Astrocyte (in vitro differentiated cells and primary cell): ENCODE measurements around the gene SCGB1A1. TPM values are rescaled to one million over a fixed set of nuclear protein-coding genes. Genes with fewer than 3 reads are reported as not detected.

Source experiments
- DNase-seq: peaks from one replicate; pipeline ENCODE4 v3.0.0-alpha.2; 2010; ENCODE audit warnings: low read depth
- FAIRE-seq: peaks from 2 replicates; lab custom pipeline; 2011; peaks lifted over from hg19 to GRCh38; lab: Jason Lieb, UNC
- H2AFZ ChIP-seq: 2 replicates; pipeline ENCODE4 v1.6.0; 2012; ENCODE audit warnings: low read depth, low read length, inconsistent platforms
- H3K27ac ChIP-seq: 2 replicates; pipeline ENCODE4 v1.5.1; 2011; ENCODE audit warnings: low read depth, low read length, inconsistent platforms
- H3K27me3 ChIP-seq: 2 replicates; pipeline ENCODE4 v1.6.0; 2011; ENCODE audit warnings: low read length, inconsistent platforms; ENCODE audit not compliant: insufficient read depth
- H3K36me3 ChIP-seq: 2 replicates; pipeline ENCODE4 v1.5.1; 2011; ENCODE audit warnings: low read length, inconsistent platforms; ENCODE audit not compliant: insufficient read depth
- H3K4me1 ChIP-seq: 2 replicates; pipeline ENCODE4 v1.5.1; 2011; ENCODE audit warnings: low read length, inconsistent platforms; ENCODE audit not compliant: insufficient read depth
- H3K4me2 ChIP-seq: 2 replicates; pipeline ENCODE4 v1.6.0; 2012; ENCODE audit warnings: low read length, inconsistent platforms
- H3K4me3 ChIP-seq: 2 replicates; pipeline ENCODE4 v1.5.1; 2011; ENCODE audit warnings: low read depth, mild to moderate bottlenecking, low read length, inconsistent platforms; ENCODE audit not compliant: insufficient read depth
- H3K79me2 ChIP-seq: 2 replicates; pipeline ENCODE4 v1.6.0; 2012; ENCODE audit warnings: mild to moderate bottlenecking, low read length, inconsistent platforms; ENCODE audit not compliant: insufficient read depth
- H3K9ac ChIP-seq: 2 replicates; pipeline ENCODE4 v1.6.0; 2012; ENCODE audit warnings: mild to moderate bottlenecking, low read length, inconsistent platforms
- H3K9me3 ChIP-seq: 2 replicates; pipeline ENCODE4 v1.5.1; 2012; ENCODE audit warnings: low read depth, mild to moderate bottlenecking, low read length, inconsistent platforms; ENCODE audit not compliant: insufficient read depth
- H4K20me1 ChIP-seq: 2 replicates; pipeline ENCODE4 v1.6.0; 2012; ENCODE audit warnings: low read length, inconsistent platforms; ENCODE audit not compliant: insufficient read depth
- H3K27ac Mint-ChIP-seq: one replicate; pipeline ENCODE4 v1.8.0; 2021; ENCODE audit warnings: mild to moderate bottlenecking, mixed read lengths; ENCODE audit not compliant: unreplicated experiment
- H3K27me3 Mint-ChIP-seq: one replicate; pipeline ENCODE4 v1.8.0; 2021; ENCODE audit warnings: low read depth, mixed read lengths; ENCODE audit not compliant: unreplicated experiment
- H3K36me3 Mint-ChIP-seq: one replicate; pipeline ENCODE4 v1.8.0; 2021; ENCODE audit warnings: low read depth, mixed read lengths; ENCODE audit not compliant: unreplicated experiment
- H3K4me1 Mint-ChIP-seq: one replicate; pipeline ENCODE4 v1.8.0; 2021; ENCODE audit warnings: low read depth, mixed read lengths; ENCODE audit not compliant: unreplicated experiment
- H3K4me3 Mint-ChIP-seq: one replicate; pipeline ENCODE4 v1.8.0; 2021; ENCODE audit warnings: mild to moderate bottlenecking, moderate library complexity, mixed read lengths; ENCODE audit not compliant: unreplicated experiment
- H3K9me3 Mint-ChIP-seq: one replicate; pipeline ENCODE4 v1.8.0; 2021; ENCODE audit warnings: mild to moderate bottlenecking, mixed read lengths; ENCODE audit not compliant: unreplicated experiment
- CTCF ChIP-seq: IDR thresholded peaks from 2 replicates; pipeline ENCODE4 v1.5.1; 2011; ENCODE audit warnings: low read depth, mild to moderate bottlenecking, inconsistent platforms, low read length, moderate library complexity; ENCODE audit not compliant: insufficient read depth
- EZH2 ChIP-seq: IDR thresholded peaks from 2 replicates; pipeline ENCODE4 v1.6.1; 2012; ENCODE audit warnings: mild to moderate bottlenecking, low read length, inconsistent platforms; ENCODE audit not compliant: insufficient read depth
- total RNA-seq: library from RNA; stranded (reverse); gene quantifications from 2 replicates; pipeline ENCODE4 v1.2.1, GENCODE V29; 2021

SCGB1A1 gene
- total RNA-seq, 1 donor from 2014 or later: not detected

- no peaks in the 10 kb centered on the region for H3K9me3 ChIP-seq
- no peak overlapping the region for H3K4me2 ChIP-seq
- Mint-ChIP-seq H3K4me3 (no peak overlapping the region), H3K36me3 (no peaks in the 10 kb centered on the region), H3K27ac (no peak overlapping the region), H3K27me3 (peaks cover 40% of the 10 kb centered on the region), H3K4me1 (peaks cover 3% of the 10 kb centered on the region), H3K9me3 (peaks cover 1% of the 10 kb centered on the region)
- no peaks in the 10 kb centered on the region for H3K36me3 ChIP-seq
- no peak overlapping the region for H2AFZ ChIP-seq
- peaks cover 3% of the 10 kb centered on the region for H3K27me3 ChIP-seq
- H4K20me1 ChIP-seq: no peaks in the 10 kb centered on the region
- H3K9ac ChIP-seq: no peak overlapping the region
- DNase-seq (no peak), FAIRE-seq (no peak)
- TF ChIP-seq CTCF (no peak), EZH2 (no peak)
- H3K79me2 ChIP-seq: no peaks in the 10 kb centered on the region
- H3K4me3 ChIP-seq: no peak overlapping the region
- H3K4me1 ChIP-seq: no peaks in the 10 kb centered on the region
- H3K27ac ChIP-seq: no peak overlapping the region
Measured at GRCh38 chr11:62420882-62421281, 2.0 kb downstream of the SCGB1A1 start.

- Mint-ChIP-seq H3K4me3 (no peak overlapping the region), H3K27me3 (peaks cover 40% of the 10 kb centered on the region), H3K27ac (no peak overlapping the region), H3K4me1 (peaks cover 11% of the 10 kb centered on the region), H3K9me3 (peaks cover 1% of the 10 kb centered on the region), H3K36me3 (no peaks in the 10 kb centered on the region)
- Histone ChIP-seq H3K27ac (no peak overlapping the region), H3K9me3 (no peaks in the 10 kb centered on the region), H3K9ac (no peak overlapping the region), H3K4me2 (no peak overlapping the region), H3K4me3 (no peak overlapping the region), H3K36me3 (no peaks in the 10 kb centered on the region), H3K4me1 (peaks cover 11% of the 10 kb centered on the region), H3K27me3 (peaks cover 3% of the 10 kb centered on the region), H4K20me1 (no peaks in the 10 kb centered on the region), H2AFZ (no peak overlapping the region), H3K79me2 (no peaks in the 10 kb centered on the region)
- TF ChIP-seq CTCF: no peak
- no peak for TF ChIP-seq EZH2
- DNase-seq (no peak), FAIRE-seq (no peak)
Measured at GRCh38 chr11:62421996-62422395, 3.2 kb downstream of the SCGB1A1 start.

- H3K4me2 ChIP-seq: no peak overlapping the region
- H3K27ac ChIP-seq: no peak overlapping the region
- Mint-ChIP-seq H3K4me3 (no peak overlapping the region), H3K36me3 (no peaks in the 10 kb centered on the region), H3K27ac (no peak overlapping the region), H3K4me1 (peaks cover 18% of the 10 kb centered on the region), H3K9me3 (peaks cover 1% of the 10 kb centered on the region), H3K27me3 (peaks cover 36% of the 10 kb centered on the region)
- H2AFZ ChIP-seq: no peak overlapping the region
- no peaks in the 10 kb centered on the region for H3K9me3 ChIP-seq
- no peak overlapping the region for H3K9ac ChIP-seq
- peaks cover 3% of the 10 kb centered on the region for H3K27me3 ChIP-seq
- no peaks in the 10 kb centered on the region for H3K79me2 ChIP-seq
- H3K36me3 ChIP-seq: no peaks in the 10 kb centered on the region
- no peak overlapping the region for H3K4me3 ChIP-seq
- peaks cover 19% of the 10 kb centered on the region for H3K4me1 ChIP-seq
- no peaks in the 10 kb centered on the region for H4K20me1 ChIP-seq
- no peak for FAIRE-seq
- no peak for TF ChIP-seq EZH2
- no peak for TF ChIP-seq CTCF
- no peak for DNase-seq
Measured at GRCh38 chr11:62423012-62423411, 4.2 kb downstream of the SCGB1A1 start.
